GM19438 (cell line): ENCODE data around the gene MAP2K5.

ENCODE experiments used
- ATAC-seq: cut with Tn5 transposase; IDR thresholded peaks from one replicate; pipeline ENCODE4 v1.9.1; 2021; ENCODE audit warnings: low read depth; ENCODE audit not compliant: unreplicated experiment

The MAP2K5 gene

DNA sequence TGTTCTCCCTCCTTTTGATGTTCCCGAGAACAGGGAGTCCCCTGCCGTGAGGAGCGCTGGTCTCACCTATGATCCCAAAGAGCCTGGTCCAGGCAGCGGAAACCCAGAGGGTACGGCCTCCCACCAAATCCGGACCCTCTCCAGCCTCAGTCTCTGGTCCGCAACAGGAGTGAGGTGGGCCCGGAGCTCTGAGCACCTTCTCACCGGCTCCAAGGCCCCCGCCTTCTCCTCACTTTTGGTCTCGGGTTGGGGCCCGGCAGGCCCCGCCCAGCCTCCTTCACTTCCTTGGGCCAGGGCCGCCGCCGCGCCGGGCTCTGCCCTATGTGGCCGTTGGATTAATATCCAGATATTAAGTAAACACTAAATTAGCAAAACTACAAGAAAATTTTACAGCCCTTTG, 277.1 kb downstream of the MAP2K5 start:
- no peak for ATAC-seq

- ATAC-seq = no peak
These were observed 277.9 kb downstream of the MAP2K5 start for GRCh38 chr15:67820122-67820991.

- no peak for ATAC-seq
These were observed 278.7 kb downstream of the MAP2K5 start for GRCh38 chr15:67820992-67821783.

- no peak for ATAC-seq
These were observed 279.4 kb downstream of the MAP2K5 start for GRCh38 chr15:67821784-67822440.

- no peak for ATAC-seq
These were observed 280.2 kb downstream of the MAP2K5 start for GRCh38 chr15:67822537-67823313.

DNA sequence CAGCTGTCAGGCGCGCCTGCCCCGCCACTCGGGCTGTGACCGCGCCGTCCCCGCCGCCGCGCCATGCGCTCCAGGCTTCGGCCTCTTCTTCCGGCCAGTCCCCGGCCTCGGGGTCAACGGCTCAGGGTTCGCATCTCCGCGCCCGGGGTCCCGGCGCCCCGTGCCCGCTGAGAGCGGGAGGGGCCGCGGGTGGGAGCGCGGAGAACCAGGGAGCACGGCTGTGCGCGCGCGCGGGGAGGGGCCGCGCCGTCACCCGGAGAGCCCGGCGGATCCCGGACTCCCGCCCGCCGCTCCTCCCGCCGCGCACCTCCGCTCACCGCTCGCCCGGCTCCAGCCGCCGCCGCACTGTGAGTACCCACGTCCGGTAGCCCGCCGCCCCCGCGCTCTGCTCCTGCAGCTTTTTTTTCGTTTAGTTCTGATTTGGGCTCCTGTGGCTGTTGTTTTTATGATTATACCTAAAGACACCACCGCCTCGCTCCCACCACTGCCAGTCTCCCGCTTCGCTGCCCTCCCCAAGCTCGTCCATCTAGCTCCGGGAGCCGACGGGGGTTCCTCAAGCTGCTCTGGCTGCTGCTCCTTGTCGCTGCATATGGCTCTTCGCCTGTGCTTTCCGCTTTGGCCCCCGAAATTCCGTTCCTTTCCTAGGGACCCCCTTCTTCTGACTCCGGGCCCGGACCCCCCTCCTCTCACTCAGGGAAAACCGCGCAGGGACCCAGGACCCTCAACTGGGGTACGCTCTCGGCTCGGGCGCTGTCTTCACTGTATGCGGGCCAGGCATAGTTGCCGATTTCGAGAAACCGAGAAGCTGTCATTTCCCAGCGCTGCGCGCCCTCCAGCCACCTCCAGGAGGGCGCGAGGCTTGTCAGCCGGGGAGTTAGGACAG, 281.1 kb downstream of the MAP2K5 start:
- no peak for ATAC-seq

DNA sequence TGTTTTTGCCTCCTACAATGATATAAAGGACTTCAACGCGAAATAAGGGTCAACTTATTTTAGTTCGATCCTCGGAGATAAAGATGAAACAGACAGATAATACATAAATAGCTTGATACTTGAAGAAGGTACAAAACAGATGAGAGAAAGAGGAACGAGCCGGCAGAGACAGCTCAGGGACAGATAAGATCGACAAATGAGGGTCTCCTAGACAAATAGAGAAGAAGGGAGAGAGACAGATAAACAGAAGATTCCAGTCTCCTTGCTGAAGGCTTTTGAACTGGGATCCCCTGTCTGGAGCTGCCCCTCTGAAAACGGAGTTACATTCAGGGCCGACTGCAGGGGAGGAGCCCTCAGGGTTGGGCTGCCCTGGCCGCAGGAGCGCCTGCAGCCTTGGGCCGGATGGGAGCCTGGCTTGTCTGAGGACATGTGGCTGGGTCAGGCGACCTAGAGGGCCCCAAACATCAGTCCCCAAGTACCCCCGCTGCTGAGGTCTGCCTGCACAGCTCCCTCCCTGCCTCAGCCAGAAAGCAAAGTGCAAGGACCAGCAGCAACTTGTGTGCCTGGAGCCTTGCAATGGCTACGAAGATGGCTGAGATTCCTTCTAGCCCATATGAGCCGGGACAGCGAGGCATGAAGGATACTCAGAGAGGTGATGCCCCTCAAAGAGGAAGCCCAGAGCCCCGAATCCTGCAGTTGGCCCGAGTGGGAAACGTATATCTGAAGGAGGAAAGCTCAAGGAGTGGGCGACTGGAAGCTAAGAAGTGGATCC, 281.9 kb downstream of the MAP2K5 start:
- no peak for ATAC-seq

DNA sequence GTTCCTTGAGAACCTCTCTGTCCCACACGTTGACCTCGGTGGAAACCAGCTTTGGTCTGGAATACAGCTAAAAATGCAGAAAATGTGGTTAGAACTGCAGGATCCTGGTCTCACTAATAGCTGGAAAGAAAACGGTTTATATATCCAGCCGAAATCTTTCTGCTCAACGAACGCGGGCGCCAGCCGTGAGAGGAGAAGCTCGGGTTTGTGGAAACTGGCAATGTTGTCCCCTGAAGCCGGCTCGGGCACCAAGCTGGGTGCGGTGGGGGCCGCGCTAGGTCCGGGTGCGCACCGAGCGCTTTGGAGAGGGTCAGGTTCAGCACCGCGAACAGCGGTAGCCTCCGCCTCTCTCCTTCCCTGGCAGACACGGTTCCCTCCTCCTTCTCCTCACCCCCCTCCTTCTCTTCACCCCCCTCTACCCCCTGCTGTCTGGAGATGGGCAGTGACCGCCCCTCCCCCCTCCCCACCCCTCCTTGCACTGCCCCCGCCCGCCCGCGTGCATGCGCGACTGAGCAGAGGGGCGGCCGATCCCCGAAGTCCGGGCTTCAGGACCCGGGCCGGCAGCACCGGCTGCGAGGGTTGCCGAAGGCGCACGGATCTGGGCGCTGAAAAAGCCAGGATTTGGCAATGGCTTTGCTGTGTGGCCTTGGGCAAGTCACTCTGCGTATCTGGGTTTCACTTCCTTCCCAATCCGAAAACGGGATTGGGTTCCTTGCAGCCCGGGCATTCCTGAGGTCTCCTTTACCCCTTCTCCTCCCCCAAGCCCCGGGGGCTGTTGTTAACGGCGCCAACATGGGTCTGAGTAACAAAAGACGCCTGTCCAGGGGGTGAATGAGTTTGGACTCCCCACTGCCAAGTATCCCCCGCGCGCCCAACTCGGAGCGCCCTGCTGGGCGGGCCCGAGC, 282.7 kb downstream of the MAP2K5 start, which contains the start of gene SKOR1:
TSS of gene SKOR1 (plus strand) at position 534 of the 905 bp plus-strand sequence. CDS start at position 628, 94 bp downstream.
- ATAC-seq = no peak

- ATAC-seq = no peak
These were observed 283.6 kb downstream of the MAP2K5 start for GRCh38 chr15:67825881-67826716.

GRCh38 chr15:67826717-67827561, 284.4 kb downstream of the MAP2K5 start:
- ATAC-seq = no peak

DNA sequence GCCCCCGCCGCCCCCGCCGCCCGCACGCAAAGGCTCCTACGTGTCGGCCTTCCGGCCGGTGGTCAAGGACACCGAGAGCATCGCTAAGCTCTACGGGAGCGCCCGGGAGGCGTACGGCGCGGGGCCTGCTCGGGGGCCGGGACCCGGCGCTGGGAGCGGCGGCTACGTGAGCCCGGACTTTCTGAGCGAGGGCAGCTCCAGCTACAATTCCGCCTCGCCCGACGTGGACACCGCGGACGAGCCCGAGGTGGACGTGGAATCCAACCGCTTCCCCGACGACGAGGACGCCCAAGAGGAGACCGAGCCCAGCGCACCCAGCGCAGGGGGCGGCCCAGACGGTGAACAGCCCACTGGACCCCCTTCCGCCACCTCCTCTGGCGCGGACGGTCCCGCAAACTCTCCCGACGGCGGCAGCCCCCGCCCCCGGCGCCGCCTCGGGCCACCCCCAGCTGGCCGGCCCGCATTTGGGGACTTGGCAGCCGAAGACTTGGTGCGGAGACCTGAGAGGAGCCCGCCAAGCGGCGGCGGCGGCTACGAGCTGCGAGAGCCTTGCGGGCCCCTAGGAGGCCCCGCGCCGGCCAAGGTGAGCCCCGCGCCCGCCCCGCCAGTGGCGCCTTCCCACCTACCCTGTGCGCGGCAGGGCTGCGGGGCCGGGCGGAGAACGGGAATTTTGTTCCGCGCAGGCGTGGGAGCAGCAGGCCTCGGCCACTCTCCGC, 285.2 kb downstream of the MAP2K5 start:
- no peak for ATAC-seq

DNA sequence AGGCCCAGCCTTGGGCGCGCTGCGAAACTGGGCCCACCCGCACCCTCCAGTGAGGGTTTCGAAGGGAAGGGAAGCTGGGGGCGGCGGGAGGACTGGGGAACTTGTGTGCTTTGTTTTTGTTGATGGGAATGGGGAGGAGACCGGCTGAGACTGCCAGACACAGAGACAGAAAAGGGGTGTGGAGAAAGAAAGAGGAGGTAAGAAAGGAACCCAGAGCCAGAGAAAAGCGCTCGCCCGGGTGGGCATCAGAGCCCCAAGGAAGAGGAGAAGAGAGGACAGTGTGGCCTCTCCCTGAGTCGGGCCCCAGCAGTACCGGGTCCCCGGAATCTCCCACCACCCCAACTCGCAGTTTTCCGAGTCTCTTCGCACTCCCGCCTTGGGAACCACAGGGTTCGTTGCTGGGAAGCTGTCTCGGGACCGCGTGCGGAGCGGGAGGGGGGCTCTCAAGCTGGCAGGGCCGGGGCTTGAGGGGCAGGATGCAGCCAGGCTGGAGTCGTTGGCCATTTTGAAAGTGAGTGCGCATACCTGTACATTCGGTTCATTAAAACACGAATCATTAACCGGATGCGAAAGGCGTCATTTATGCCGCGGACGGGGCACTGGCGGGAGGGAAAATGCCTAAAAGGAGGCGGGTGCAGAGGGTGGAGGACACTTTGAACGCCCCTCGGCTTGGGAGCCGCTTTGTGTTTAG, 285.9 kb downstream of the MAP2K5 start:
- no peak for ATAC-seq

- no peak for ATAC-seq
These were observed 286.6 kb downstream of the MAP2K5 start for GRCh38 chr15:67828969-67829646.
